OCI-LY7 (cell line): Measurements from ENCODE around the gene TULP4.

ENCODE experiments used
- CTCF ChIP-seq: fragments of 200-600 bp; sonication (generic); conservative IDR thresholded peaks from 2 replicates; pipeline ENCODE4 v1.5.1; 2014; ENCODE audit warnings: mild to moderate bottlenecking, antibody characterized with exemption, low read length, moderate library complexity, mixed read lengths
- EZH2phosphoT487 ChIP-seq: fragments of 200-600 bp; sonication (generic); IDR thresholded peaks from 2 replicates; pipeline ENCODE4 v1.6.1; 2018; ENCODE audit warnings: low read depth, borderline replicate concordance, mild to moderate bottlenecking, mixed run types, antibody characterized with exemption, low read length, moderate library complexity, mixed read lengths

GRCh38 chr6:158448856-158449255 is 136.6 kb downstream of the TULP4 start:
- TF ChIP-seq CTCF (no peak), EZH2phosphoT487 (no peak)
